Activated T-helper 9 cell treated with anti-CD3 and anti-CD28 coated beads, Interleukin-2, amount 50 U/mL, for 16 hours (primary cell): ENCODE results near the gene YWHAH.

ENCODE experiments used
- DNase-seq: peaks from one replicate; pipeline ENCODE4 v3.0.0-alpha.2; 2020; ENCODE audit warnings: low read depth

Gene YWHAH

DNA sequence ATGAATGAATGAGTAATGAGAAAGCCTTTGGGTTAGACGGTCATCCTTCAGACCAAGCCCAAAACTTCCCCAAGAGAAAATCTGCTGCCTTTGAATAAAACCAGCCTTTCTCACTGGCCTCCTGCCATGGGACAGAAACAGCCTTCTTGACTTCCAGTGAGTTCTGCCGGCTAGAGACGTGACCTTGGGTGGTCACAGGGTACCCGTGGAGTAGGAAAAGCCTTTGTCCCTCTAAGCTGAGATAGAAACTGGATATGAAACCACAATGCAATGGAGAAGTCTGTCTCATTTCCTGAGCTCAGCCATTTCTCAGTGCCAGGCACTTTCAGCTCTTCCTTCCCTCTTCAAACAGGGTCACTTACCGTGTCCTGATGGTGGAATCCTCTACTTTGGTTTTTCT, 21.2 kb upstream of the YWHAH start:
- DNase-seq, result no peak

DNA sequence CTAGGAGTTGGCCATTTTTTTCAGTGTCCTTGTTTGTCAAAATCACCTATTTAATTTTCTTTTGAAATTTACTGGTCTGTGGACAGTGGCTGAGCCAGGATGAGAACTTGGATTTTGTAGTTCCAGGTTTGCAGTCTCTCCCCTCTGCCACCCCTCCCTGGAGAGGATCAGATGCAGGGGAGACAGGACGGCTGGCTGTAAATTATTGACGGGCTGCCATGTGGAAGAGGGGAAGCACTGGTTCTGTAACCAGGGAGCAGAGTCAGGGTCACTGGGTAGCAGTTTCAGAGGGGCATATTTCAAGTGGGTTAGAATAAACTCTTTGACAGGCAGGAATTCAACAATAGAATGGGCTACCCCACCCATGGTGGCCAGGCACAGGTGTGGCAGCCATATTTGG, 20.6 kb upstream of the YWHAH start:
- DNase-seq, result no peak

DNA sequence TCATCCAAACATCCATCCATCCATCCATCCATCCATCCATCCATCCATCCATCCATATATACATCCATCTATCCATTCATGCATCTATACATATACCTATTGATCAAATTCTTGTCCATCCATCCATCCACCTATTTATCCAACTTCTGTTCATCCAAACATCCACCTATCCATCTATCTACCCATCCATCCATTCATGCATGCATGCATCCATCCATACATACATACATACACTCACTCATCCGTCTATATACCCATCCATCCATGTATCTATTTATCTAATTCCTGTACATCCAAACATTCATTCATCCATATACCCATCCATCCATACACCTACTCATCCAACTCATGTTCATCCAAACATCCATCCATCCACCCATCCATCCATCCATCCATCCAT, 19.3 kb upstream of the YWHAH start:
- DNase-seq, result no peak

DNA sequence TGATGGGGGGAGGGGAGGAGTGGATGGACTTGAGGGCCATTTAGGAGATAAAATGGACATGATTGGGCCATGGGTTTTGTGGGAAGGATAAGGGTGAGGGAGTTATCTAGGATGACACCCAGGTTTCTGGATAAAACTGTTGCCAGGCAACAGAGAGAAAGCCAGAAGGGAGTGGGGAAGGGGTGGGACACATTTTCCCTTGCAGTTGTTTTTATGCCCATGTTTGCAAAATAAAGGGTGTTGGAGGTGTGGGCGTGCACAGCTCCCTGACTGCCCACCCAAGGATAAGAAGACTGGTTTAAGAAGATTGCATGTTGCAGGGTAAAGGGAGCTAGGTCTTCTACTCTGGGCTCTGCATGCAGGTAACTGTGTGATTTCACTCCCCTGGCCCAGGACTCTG, 18.3 kb upstream of the YWHAH start:
- DNase-seq, result no peak

DNA sequence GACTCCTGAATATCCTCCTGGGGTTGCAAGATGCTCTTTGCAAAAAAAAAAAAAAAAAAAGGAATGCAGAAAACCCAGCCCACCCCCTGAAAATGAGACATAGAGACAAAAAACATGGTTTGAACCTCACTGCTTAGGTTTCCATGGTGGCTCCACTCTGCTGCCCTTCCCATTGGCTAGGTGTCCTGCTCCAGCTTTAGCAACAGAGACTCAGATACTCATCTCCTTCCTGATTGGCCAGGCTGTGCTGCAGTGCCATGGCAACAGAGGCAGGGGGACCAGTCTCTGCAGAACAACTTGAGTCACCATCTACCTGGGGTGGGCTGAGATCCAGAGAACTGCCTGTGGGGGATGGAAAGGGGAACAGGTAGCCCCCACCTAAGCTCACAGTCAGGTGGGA, 17.4 kb upstream of the YWHAH start:
- no peak for DNase-seq

DNA sequence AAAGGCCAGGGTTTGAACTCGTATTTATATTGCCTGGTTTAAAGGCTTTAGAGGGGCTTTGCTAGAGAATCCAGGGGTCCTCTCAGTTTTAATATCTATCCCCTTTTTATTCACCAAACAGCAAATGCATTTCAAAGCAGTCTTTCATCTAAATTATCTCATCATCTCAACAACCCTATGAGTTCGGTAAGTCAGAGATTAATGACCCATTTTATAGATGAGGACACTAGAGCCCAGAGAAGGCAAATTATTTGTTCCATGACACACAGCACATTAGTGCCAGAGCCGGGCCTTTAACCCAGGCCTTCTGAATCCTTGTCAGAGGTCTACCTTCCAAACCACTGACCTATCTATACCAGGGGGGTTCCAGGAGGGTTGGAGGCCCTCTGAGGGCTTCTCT, 16.8 kb upstream of the YWHAH start:
- no peak for DNase-seq

DNA sequence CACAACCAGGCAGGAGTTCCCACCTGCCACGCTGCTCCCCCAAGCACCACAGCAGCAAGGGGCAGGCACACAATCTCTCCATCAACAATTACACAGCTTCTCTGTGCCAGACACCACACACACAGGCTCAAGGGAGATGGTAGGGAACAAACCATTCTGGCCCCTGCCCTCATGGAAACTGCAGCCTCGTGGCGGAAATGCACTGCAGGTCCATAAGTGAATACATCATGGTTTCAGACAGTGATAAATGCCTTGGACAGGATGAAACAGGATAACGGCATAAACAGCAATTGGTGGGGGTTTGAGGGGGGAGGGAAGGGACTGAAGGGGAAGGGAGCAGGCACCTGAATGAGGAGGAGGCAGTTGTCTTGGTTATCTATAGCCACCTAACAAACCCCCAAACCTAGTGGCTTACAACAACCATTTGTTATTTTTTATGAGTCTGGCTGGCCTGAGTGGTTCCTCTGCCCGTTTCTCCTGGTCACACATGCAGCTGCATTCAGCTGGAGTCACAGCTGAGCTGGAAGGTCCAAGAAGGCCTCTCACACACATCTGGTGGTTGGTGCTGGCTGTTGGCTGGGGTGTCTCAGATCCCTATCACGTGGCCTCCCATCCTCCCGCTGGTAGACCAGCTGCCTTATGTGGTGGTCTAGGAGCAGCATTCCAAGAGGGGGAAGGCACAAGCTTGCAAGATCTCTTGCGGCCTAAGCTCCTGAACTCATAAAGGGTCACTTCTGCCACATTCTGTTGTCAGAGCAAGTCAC, 15.0 kb upstream of the YWHAH start:
- no peak for DNase-seq

DNA sequence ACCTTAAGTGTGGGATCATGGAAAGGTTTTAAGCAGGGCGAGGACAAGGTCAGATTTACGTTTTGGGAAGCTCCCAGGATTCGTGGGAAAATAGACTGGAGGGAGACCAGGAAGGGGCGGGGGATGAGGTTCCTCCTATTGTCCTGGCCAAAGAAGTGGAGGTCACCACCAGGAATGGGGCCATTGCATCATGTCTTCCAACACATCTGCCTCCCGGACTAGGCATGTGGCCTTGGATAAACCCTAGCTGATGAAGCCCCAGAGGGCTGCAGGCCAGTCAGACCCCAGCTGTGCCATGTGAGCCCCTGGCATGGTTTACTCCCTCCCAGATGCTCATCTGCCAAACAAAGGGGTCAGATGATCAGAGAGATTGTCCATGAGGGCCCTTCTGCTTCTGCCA, 11.5 kb upstream of the YWHAH start:
- no peak for DNase-seq

DNA sequence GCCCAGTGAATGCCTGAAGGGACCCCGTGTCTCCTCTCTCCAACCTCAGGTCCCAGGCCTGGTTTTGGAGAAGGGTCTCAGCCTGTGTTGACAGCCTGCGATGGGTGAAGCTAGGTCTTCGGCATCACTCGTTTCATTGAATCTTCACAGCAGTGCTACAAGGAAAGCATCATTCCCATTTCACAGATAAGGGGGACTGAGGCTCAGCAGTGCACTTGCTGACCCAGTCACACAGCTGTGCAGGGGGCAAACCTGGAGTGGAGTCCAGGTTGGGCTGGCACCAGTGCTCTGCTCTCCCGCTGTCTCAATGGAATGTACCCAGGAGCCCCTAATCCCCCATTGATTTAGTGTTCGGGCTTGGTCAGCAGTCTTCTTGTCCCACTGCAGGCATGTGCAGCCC, 10.9 kb upstream of the YWHAH start:
- no peak for DNase-seq

DNA sequence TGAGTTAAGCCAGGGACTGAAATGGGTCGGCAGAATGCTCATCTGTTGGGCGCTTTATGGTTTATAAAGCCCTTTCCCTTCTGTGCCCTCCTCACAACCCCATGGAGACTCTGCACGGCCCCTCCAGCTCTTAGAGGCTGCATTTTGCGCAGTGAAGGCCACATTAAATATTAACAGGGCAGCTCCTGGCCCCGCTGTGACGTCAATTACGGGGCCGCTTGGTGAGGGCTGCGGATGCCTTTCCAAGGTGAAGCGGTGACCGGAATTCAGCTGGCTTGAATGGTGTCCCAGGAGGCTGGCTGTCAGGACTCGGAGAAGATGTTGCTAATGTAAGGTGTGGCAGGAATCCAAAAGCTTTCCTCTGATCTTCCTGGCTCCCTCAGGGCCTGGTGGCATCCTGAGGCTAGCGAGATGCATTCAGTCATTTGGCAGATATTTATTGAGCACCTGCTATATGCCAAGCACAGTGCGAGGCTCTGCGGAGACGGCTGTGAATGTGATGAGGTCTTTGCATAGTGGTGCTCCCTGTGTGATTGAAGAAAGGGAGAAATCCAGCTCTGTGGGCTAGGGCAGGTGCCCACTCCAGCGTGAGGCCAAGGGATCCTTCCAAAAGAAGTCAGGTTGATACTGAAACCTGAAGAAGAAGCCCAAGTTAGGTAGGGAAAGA, 10.4 kb upstream of the YWHAH start:
- DNase-seq, result no peak

DNA sequence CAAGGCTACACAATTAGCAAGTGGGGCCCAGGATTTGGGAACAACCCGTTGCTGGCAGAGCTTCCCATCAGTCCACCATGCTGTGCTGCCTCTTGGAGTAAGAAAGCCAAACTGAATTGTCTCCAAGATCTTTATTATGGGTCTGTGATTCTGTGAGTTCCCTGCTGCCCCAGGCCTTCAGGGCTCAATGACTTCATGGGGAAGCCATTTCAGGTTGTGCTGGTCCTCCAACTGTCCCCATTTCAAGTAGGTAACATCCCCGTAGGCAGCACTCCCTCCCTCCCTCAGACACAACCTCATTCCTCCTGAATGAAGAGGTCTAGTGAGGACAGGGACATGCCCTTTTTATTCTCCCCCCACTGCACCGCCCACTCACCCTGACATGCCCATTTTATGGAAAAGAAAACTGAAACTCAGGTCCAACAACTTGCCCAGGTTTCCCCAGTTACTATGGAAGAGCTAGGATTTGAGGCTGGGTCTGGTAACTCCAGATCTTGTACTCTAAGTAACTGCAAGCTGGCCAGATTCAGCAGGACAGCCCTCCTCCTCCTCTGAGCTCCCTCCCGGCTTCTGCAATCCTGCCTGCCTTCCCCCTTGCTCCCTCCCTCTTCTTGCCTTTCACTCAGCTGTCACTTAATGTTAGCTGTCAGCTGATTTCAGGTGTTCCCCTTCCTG, 8.2 kb upstream of the YWHAH start:
- no peak for DNase-seq

DNA sequence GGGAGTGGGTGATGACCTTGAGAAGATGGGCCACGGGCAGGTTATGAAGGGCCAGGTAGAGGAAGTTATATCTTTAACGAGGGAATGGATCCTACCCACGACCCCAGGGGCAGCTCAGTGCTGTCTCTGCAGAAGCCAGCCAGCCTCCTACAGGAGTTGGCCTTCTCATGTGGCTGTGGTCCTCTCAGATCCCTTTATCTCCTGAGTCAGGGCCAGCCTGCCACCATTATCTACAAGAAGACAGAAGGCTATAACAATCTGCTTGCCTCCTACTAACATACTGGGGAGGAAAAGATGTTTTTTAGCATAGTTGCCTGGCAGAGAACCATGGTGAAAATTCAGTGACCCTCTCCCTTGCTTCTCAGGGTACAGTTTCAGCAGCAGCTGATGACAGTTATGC, 7.0 kb upstream of the YWHAH start:
- DNase-seq, result no peak

DNA sequence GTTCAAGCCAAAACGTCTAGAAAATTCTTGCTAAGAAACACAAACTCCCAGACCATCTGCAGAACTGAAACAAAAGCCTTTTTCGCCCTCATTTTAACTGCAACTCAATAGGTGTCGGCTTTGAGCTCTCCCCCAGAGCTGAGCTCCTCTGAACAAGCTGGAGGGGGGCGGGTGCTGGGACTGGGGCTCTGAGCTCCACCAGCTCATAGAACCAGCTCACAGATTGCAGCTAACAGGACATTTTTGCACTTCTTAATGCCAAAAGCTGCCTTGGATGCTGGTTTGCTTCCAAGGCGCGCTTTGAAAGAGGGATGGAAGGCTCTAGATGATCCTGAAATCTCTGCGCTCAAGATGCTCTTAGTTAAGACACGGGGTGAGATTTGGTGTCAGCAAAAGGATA, 6.0 kb upstream of the YWHAH start:
- DNase-seq, result no peak

DNA sequence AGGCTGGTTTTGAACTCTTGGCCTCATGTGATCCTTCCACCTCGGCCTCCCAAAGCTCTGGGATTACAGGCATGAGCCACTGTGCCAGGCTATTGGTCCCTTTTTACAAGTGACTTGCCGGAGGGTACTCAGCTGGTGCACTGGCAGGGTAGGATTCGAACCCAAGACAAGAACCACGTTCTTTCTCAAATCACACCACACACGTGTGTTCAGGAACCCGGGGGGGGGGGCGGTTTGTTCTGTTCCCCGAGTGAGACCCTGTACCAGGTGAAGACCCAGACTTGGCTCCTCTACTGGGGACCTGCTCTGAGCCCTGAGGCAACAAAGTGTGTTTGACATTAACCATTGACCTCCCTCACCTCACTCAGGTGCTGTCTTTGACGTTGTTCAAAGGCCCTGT, 3.8 kb upstream of the YWHAH start:
- DNase-seq, result no peak

DNA sequence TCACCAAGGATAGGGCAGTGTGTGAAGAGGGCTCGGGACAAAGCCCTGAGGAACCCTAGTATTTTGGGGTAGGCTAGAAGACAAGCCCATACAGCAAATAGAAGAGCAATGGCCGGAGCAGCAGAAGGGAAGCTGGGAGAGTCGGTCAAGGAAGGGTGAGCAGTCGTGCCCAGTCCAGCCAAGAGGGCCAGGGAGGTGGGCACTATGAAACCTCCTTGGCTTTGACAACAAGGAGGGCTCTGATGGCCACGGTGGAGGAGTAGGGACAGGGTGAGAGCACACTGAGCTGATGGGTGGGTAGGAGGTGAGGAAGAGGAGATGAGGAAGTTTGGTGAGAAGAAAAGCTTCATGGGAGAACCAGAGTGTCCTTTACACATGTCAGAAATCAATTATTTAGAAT, 2.2 kb upstream of the YWHAH start:
- no peak for DNase-seq

DNA sequence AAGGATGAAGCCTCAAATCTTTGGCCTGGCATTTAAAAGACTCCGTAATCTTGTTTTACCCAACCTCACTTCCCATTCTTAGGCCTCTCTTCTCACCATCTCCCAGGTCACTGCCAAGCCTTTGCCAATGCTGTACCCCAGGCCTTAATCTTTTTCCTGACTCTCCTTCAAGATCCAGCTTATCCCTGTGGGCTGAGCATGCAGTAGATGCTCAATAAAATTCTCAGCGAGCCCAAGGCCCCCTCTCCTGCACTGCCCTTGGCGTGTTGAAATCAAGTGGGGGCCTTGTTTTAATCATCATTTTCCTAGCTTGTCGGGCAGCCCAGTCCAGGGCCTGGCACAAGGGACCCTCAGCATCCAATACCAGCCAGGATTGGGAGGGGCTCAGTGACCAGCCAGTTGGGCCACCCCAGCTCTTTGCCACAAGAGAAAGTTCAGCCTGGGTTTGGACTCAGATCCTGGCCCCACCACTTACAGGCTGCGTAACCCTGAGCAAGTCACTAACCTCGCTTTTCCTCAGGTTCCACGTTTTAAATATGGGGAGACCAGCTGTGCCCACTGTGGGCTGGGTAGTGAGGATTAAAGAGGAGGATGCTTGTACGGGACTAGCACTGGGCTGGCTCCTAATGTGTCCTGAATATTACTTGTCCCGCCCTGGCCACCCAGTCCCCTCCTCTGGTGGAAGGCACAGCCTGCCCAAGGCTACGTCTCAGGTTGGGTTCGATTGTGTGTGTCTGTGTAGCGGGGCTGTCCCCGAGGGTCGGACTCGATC, 943 bp upstream of the YWHAH start:
- DNase-seq, result no peak

DNA sequence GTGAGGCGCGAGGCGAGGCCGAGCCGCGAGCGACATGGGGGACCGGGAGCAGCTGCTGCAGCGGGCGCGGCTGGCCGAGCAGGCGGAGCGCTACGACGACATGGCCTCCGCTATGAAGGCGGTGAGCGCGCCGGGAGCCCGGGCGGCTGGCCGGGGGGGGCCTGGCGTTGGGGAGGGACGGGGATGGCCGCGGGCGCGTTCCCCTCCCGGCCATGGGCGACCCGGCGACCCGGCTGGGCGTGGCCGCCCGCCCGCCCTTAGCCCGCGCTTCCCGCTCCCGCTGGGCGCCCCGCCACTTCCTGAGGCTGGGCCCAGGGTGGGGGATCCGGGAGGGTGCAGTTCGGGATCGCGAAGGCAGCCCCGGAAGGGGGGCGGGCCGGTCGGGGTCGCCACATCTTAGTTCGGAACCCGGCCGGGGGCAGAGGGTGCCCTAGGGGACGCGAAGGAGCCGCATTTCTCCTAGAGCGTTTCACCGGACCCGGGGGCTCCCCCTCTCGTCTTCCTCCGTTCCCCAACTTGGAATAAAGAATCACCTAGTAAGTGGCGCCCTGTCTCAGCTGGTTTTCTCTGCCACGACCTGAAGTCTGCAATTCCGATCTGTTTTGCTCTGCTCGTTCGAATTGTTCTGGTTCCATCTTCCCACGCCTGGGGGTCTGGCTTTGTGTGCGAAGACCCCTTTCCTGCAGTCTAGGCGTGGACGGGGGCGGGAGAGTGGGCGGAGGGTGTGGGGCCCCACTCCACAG, 536 bp downstream of the YWHAH start:
- no peak for DNase-seq

DNA sequence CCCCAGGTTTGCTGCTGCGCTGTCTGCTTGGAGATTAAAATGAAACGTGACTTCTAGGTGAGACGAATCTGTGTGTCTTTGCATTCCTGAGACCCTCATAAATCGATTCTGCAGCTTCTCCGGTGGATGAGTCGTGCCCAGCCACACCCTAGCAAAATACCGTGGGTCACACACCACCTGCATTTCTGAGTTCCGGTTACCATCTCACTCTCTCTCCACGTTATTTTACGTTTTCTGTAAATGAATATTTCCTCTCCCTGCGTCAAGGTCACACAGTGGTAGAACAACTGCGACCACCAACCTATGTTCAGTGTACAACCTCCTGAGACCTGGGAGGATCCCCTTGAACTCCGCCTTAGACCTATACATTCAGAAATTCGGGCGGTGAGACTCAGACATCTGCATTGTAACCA, 1.1 kb downstream of the YWHAH start:
- no peak for DNase-seq

DNA sequence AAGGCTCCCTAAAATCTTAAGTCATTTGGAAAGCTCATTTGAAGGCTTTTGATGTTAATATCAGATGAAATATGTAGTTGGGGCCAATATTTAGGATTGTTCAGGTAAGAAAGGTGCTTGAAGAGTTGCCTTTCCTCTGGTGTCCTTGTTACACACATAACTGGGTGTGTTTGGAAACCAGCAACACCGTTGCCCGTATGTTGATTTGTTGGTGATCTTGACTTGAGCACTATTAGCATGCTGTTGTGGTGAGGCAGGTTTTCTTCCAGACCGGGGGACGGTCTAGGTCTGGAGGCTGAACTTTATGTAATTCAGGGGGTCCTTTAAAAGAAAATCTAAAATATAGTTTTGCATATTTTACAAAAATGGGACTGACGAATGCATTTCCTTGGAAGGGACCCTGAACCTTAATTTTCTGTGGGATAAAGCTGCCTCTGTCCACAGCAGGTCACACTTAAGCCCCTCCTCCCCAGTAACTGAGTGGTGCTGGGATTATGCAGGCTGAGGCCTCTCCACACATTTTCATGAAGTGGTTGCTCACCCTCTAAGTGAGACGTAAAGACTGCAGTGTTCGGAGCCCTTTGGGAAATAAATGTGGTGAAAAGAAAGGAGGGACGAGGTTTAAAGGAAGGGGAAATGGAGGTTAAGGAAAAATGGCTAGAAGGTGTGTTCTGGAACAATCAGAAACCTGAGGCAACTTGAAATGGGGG, 1.8 kb downstream of the YWHAH start:
- no peak for DNase-seq

DNA sequence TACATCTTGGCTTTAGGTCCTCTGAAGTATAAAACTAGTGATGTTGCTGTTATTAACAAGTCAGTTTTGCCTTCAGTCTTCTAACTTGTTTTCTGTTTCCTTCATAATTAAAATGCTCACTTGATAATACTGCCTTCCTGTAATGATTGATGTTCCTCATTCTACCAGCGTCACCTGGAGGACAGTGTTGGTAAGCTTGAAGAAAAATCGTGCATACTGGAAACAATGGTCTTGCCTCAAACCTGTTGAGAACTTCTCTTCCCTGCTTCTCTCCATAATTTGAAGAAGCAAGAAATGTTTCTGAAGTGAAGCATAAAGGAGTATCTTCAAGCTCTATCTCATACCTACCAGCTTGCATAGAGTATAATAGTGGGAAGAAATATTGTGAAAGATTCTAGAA, 3.0 kb downstream of the YWHAH start:
- DNase-seq, result no peak

DNA sequence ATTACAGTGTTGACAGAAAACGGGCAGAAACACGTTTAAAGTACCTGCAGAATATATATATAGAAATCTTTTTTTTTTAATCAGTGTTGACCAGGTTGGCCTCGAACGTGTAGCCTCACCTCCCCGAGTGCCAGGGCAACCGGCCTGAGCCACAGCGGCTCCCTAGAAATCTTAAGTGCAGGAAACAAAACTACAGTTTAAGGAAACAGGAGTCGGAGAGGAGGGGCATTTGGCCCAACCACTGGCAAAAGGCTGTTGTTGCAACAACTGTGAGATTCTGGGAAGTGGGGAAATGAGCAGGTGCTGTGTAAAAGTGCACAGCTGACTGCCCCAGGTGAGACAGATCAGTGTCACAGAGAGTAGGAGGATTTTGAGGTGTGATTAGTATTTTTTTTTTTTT, 3.7 kb downstream of the YWHAH start:
- DNase-seq, result no peak
